ENCODE data around the gene LSAMP.
"Not testable (repeated sequence)": the region's sequence is repeated elsewhere in the genome, so short reads cannot be mapped to it uniquely, and the experiment has no call there.

The LSAMP gene

GRCh38 chr3:115804200-115804599, 641.1 kb downstream of the LSAMP start:
- Histone ChIP-seq H3K4me3 (replicated peaks; ENCODE audit: low read depth, low read length) (no peak overlapping the region), H3K27me3 (replicated peaks; ENCODE audit: control insufficient read depth, insufficient read depth, low read length) (no peaks in the 10 kb centered on the region), H3K36me3 (ENCODE audit: control insufficient read depth, insufficient read depth, low read length) (no peaks in the 10 kb centered on the region)
- TF ChIP-seq CTCF (IDR thresholded peaks at IDR 0.05; ENCODE audit: insufficient read depth, low read length, poor library complexity, severe bottlenecking) = no peak
- DNase-seq (ENCODE audit: extremely low read depth, insufficient read length) = no peak

- Histone ChIP-seq H3K4me3 (replicated peaks; ENCODE audit: low read depth, low read length) (no peak overlapping the region), H3K27me3 (replicated peaks; ENCODE audit: control insufficient read depth, insufficient read depth, low read length) (no peaks in the 10 kb centered on the region), H3K36me3 (ENCODE audit: control insufficient read depth, insufficient read depth, low read length) (no peaks in the 10 kb centered on the region)
- no peak for DNase-seq (ENCODE audit: extremely low read depth, insufficient read length)
- TF ChIP-seq CTCF (IDR thresholded peaks at IDR 0.05; ENCODE audit: insufficient read depth, low read length, poor library complexity, severe bottlenecking) = no peak
These were observed 641.6 kb downstream of the LSAMP start for GRCh38 chr3:115803661-115804060.

- H3K4me3 ChIP-seq (replicated peaks; ENCODE audit: low read depth, low read length) = no peak overlapping the region
- DNase-seq (ENCODE audit: extremely low read depth, insufficient read length) = no peak
- no peaks in the 10 kb centered on the region for H3K27me3 ChIP-seq (replicated peaks; ENCODE audit: control insufficient read depth, insufficient read depth, low read length)
- no peaks in the 10 kb centered on the region for H3K36me3 ChIP-seq (ENCODE audit: control insufficient read depth, insufficient read depth, low read length)
- TF ChIP-seq CTCF (IDR thresholded peaks at IDR 0.05; ENCODE audit: insufficient read depth, low read length, poor library complexity, severe bottlenecking) = no peak
These were observed 644.7 kb downstream of the LSAMP start for GRCh38 chr3:115800489-115801075.

GRCh38 chr3:115800065-115800464, 645.2 kb downstream of the LSAMP start:
- not testable (repeated sequence) for H3K4me3 ChIP-seq (replicated peaks; ENCODE audit: low read depth, low read length); H3K27me3 ChIP-seq (replicated peaks; ENCODE audit: control insufficient read depth, insufficient read depth, low read length); DNase-seq (ENCODE audit: extremely low read depth, insufficient read length); H3K36me3 ChIP-seq (ENCODE audit: control insufficient read depth, insufficient read depth, low read length)

- TF ChIP-seq CTCF (IDR thresholded peaks at IDR 0.05; ENCODE audit: insufficient read depth, low read length, poor library complexity, severe bottlenecking) = no peak
- Histone ChIP-seq H3K27me3 (replicated peaks; ENCODE audit: control insufficient read depth, insufficient read depth, low read length) (no peaks in the 10 kb centered on the region), H3K4me3 (replicated peaks; ENCODE audit: low read depth, low read length) (no peak overlapping the region), H3K36me3 (ENCODE audit: control insufficient read depth, insufficient read depth, low read length) (no peaks in the 10 kb centered on the region)
- DNase-seq (ENCODE audit: extremely low read depth, insufficient read length) = no peak
These were observed 652.9 kb downstream of the LSAMP start for GRCh38 chr3:115792206-115792955.

- not testable (repeated sequence) for H3K36me3 ChIP-seq (ENCODE audit: control insufficient read depth, insufficient read depth, low read length); DNase-seq (ENCODE audit: extremely low read depth, insufficient read length); H3K27me3 ChIP-seq (replicated peaks; ENCODE audit: control insufficient read depth, insufficient read depth, low read length); H3K4me3 ChIP-seq (replicated peaks; ENCODE audit: low read depth, low read length)
These were observed 653.8 kb downstream of the LSAMP start for GRCh38 chr3:115791271-115792153.

Measured in GM06990 (cell line).